Common myeloid progenitor, CD34-positive (primary cell): ENCODE data around the gene MPRIP.

Experiments used
- CTCF ChIA-PET: fragments of 350-600 bp; sonication (Branson Sonifier 250); formaldehyde crosslinking; loops from one replicate; lab custom pipeline; 2021; ENCODE audit warnings: antibody characterized with exemption; lab: Charles Lee
- POLR2A ChIA-PET: fragments of 350-600 bp; sonication (Branson Sonifier 250); formaldehyde crosslinking; loops from one replicate; lab custom pipeline; 2021; ENCODE audit warnings: antibody characterized with exemption; lab: Charles Lee
- DNase-seq, 3 donors: peaks; one replicate each; pipeline versions ENCODE4 v3.0.0 to v3.0.0-alpha.2; 2013
- H3K27ac ChIP-seq, 2 experiments: 1 replicate in 1 of 2; 2 replicates in 1 of 2; pipeline ENCODE4 v1.7.0; 2013; ENCODE audit warnings: inconsistent platforms in 2 of 2, low read length in 2 of 2, mild to moderate bottlenecking in 2 of 2, low read depth in 1 of 2, moderate library complexity in 1 of 2; ENCODE audit not compliant: severe bottlenecking in 2 of 2, insufficient read depth in 1 of 2, poor library complexity in 1 of 2
- H3K27me3 ChIP-seq, 5 experiments: replicated peaks in 2 of 5; 1 replicate in 3 of 5; 2 replicates in 2 of 5; pipeline versions ENCODE4 v1.6.1 to v1.7.0; 2013; ENCODE audit warnings: low read length in 4 of 5, mild to moderate bottlenecking in 2 of 5, moderate library complexity in 2 of 5, inconsistent platforms in 1 of 5; ENCODE audit not compliant: insufficient read depth in 5 of 5, control insufficient read depth in 4 of 5
- H3K36me3 ChIP-seq, 4 experiments: 1 replicate in 2 of 4; 2 replicates in 2 of 4; pipeline versions ENCODE4 v1.6.1 to v1.7.0; 2013; ENCODE audit warnings: low read length in 3 of 4, control low read depth in 1 of 4, mild to moderate bottlenecking in 1 of 4; ENCODE audit not compliant: control insufficient read depth in 4 of 4, insufficient read depth in 4 of 4
- H3K4me1 ChIP-seq, 4 experiments: 1 replicate in 3 of 4; 2 replicates in 1 of 4; pipeline versions ENCODE4 v1.6.1 to v1.7.1; 2013; ENCODE audit warnings: low read length in 3 of 4, mild to moderate bottlenecking in 3 of 4, control low read depth in 1 of 4, inconsistent platforms in 1 of 4, moderate library complexity in 1 of 4; ENCODE audit not compliant: control insufficient read depth in 4 of 4, insufficient read depth in 4 of 4; ENCODE audit errors: control extremely low read depth in 1 of 4
- H3K4me3 ChIP-seq, 7 experiments: 1 replicate in 4 of 7; 2 replicates in 3 of 7; pipeline versions ENCODE4 v1.5.1 to v1.7.0; 2013; ENCODE audit warnings: mild to moderate bottlenecking in 7 of 7, low read length in 6 of 7, moderate library complexity in 6 of 7, inconsistent platforms in 2 of 7, low read depth in 2 of 7, control low read depth in 1 of 7; ENCODE audit not compliant: insufficient read depth in 4 of 7, control insufficient read depth in 1 of 7; ENCODE audit errors: extremely low read depth in 1 of 7
- H3K9me3 ChIP-seq, 5 experiments: 1 replicate in 4 of 5; 2 replicates in 1 of 5; pipeline versions ENCODE4 v1.6.1 to v1.7.1; 2013; ENCODE audit warnings: low read length in 4 of 5, mild to moderate bottlenecking in 2 of 5, inconsistent platforms in 1 of 5, low read depth in 1 of 5, moderate library complexity in 1 of 5; ENCODE audit not compliant: control insufficient read depth in 4 of 5, insufficient read depth in 2 of 5; ENCODE audit errors: control extremely low read depth in 1 of 5
- WGBS: methylation state at CpG from one replicate; pipeline ENCODE4 v1.1.5; 2013; ENCODE audit not compliant: insufficient coverage; 5-methylcytosine and 5-hydroxymethylcytosine counted together

The MPRIP gene

GRCh38 chr17:17056156-17056539 lies 13.9 kb downstream of the MPRIP start:
- no peak for DNase-seq
- ChIA-PET CTCF (no interaction called here), POLR2A (no interaction called here)
- Histone ChIP-seq H3K27ac (no peak overlapping the region), H3K27me3 (no peaks in the 10 kb centered on the region), H3K36me3 (peaks cover 0 to 28% (median 11%) of the 10 kb centered on the region in 4 experiments), H3K9me3 (no peaks in the 10 kb centered on the region), H3K4me1 (peaks cover 0 to 28% (median 26%) of the 10 kb centered on the region in 4 experiments), H3K4me3 (no peak overlapping the region)
- 95% methylated on average over 7 of the region's 8 CpGs for WGBS

DNA sequence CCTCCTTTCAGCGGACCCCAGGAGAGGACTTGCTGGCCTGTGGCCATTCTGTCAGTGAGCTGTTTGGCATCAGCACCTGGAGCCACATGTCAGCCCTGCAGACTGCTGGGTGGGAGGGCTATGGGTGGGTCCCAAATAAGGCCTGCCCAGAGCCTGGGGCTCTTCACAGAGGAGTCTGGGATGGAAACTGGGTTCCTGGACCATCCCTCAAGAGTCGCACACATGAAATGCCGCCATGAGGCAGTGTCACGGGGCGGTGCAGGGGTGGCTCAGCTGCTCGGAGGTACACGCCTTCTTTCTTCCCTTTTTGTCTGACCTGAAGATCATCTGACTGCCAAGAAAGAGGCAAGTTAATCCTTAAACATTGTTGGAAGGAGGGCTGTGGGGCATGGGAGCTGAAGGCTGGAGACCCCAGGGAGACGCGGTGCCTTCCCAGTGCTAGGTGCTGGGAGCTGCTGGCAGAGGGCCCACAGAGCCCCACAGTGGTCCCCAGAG lies 14.8 kb downstream of the MPRIP start:
- peaks cover 0 to 28% (median 14%) of the 10 kb centered on the region in 4 experiments for H3K36me3 ChIP-seq
- no peaks in the 10 kb centered on the region for H3K9me3 ChIP-seq
- H3K27me3 ChIP-seq = no peaks in the 10 kb centered on the region
- POLR2A ChIA-PET = no interaction called here
- no peak for DNase-seq
- no peak overlapping the region for H3K27ac ChIP-seq
- 96% methylated on average over 8 of the region's 9 CpGs for WGBS
- no peak overlapping the region for H3K4me3 ChIP-seq
- CTCF ChIA-PET = interaction anchor here (0.8 to 1.4 kb wide), 2 partner anchors 23 to 64 kb away, joined by 3 read pairs; no protein-coding TSS in a partner anchor
- peaks cover 0 to 18% (median 16%) of the 10 kb centered on the region in 4 experiments for H3K4me1 ChIP-seq

DNA sequence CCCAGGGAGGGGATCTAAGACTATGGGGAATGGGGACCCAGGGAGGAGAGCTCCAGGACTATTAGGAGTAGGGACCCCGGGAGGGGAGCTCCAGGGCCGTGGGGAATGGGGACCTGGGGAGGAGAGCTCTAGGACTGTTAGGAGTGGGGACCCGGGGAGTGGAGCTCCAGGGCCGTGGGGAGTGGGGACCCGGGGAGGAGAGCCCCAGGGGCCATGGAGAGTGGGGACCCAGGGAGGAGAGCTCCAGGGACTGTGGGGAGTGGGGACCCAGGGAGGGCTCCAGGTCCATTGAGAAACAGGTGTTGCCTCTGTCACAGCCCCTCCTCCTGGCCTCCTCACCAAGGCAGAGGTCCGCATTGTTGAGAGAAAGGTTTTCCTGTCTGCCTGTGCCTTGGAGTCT lies 16.0 kb downstream of the MPRIP start:
- Histone ChIP-seq H3K4me1 (peaks cover 2 to 17% (median 11%) of the 10 kb centered on the region in 4 experiments), H3K36me3 (peaks cover 0 to 29% (median 17%) of the 10 kb centered on the region in 4 experiments), H3K4me3 (no peak overlapping the region), H3K27ac (no peak overlapping the region), H3K9me3 (no peaks in the 10 kb centered on the region), H3K27me3 (no peaks in the 10 kb centered on the region)
- CTCF ChIA-PET = interaction anchor here (1.2 to 1.4 kb wide), 2 partner anchors 29 to 65 kb away, joined by 3 to 4 read pairs; no protein-coding TSS in a partner anchor
- DNase-seq = no peak
- WGBS = 98% methylated on average over 6 of the region's 6 CpGs
- POLR2A ChIA-PET = no interaction called here

GRCh38 chr17:17059301-17059890 lies 17.1 kb downstream of the MPRIP start:
- Histone ChIP-seq H3K27ac (no peak overlapping the region), H3K36me3 (peaks cover 0 to 29% (median 17%) of the 10 kb centered on the region in 4 experiments), H3K4me1 (peaks cover 2 to 20% (median 16%) of the 10 kb centered on the region in 4 experiments), H3K4me3 (no peak overlapping the region), H3K27me3 (no peaks in the 10 kb centered on the region), H3K9me3 (no peaks in the 10 kb centered on the region)
- POLR2A ChIA-PET = no interaction called here
- CTCF ChIA-PET = no interaction called here
- WGBS = 98% methylated on average over 10 of the region's 10 CpGs
- DNase-seq = no peak

DNA sequence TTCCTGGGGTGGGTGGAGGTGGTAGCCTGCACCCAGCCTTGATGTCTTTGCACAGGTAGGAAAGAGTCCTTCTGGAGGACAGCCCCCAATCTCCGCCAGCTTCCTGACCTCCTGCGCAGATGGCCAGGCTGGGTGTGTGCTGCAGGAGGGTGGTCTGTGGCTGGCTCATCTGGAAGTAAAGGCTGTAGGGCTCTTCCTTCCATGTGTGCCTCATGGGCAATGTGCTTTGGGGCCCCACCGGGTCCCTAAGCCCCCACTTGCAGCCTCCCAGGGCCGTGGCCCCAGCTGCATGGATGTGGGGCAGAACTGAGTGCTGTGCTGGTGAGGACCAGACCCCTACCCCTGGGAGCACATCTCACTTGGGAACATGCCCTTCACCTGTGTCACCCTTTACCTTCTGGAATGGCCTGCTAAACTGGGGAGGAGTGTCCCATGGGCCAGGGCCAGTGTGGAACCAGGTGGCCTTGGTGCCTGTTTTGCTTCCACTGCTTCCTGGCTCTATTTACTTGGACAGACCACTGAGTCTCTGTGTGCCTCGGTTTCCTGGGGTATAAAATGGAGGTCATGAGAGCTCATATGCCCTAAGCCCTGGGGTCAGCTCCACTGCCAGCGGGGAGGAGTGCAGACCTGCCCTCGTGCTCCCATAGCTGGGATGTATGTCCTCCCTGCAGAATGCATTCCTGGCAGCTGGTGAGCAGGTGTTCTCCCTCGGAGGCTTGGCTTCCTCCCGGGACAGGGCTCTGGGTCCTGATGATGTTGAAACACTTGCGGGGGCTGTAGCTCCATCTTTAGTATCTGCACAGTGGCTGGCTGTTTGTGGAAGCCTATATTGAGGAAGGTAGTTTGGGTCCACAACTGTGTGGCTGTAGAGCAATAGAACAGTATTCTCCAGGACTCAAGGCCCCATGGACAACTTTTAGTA lies 18.0 kb downstream of the MPRIP start:
- H3K27me3 ChIP-seq = no peaks in the 10 kb centered on the region
- H3K36me3 ChIP-seq = peaks cover 0 to 25% (median 17%) of the 10 kb centered on the region in 4 experiments
- peaks cover 2 to 20% (median 16%) of the 10 kb centered on the region in 4 experiments for H3K4me1 ChIP-seq
- no peak overlapping the region for H3K27ac ChIP-seq
- WGBS = 89% methylated on average over 10 of the region's 10 CpGs
- ChIA-PET POLR2A (no interaction called here), CTCF (no interaction called here)
- no peak for DNase-seq
- H3K4me3 ChIP-seq = no peak overlapping the region
- H3K9me3 ChIP-seq = no peaks in the 10 kb centered on the region

DNA sequence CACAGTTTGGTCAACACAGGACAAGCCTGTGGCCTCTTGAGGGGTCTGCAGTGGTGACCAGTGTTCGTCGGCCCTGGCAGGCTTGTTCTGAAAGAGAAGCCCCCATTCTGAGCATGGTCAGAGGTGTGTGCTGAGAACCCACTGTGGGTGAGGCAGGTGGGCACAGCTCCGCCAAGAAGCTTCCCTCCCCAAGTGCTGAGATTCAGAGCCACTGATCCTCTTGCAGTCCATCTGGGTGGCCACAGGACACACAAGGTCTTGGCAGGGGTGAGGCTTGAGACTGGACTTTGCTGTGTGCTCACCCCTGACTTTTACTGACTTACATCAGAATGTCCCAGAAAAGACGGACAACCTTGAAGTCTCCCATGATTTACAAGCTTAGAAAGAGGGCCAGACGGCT lies 18.7 kb downstream of the MPRIP start:
- WGBS = 97% methylated on average over 4 of the region's 5 CpGs
- H3K27me3 ChIP-seq = no peaks in the 10 kb centered on the region
- no peak for DNase-seq
- ChIA-PET POLR2A (no interaction called here), CTCF (no interaction called here)
- H3K4me3 ChIP-seq = no peak overlapping the region
- peaks cover 0 to 25% (median 16%) of the 10 kb centered on the region in 4 experiments for H3K36me3 ChIP-seq
- peaks cover 2 to 20% (median 16%) of the 10 kb centered on the region in 4 experiments for H3K4me1 ChIP-seq
- no peak overlapping the region for H3K27ac ChIP-seq
- H3K9me3 ChIP-seq = no peaks in the 10 kb centered on the region
